ENCODE results near the gene MRPL34. TPM values are rescaled to one million over a fixed set of nuclear protein-coding genes. Genes with fewer than 3 reads are reported as not detected.
A peak's percentile ranks its signal among the peaks of the same experiment; 100 is the strongest.

Gene MRPL34
- total RNA-seq, 1 donor from 2014 or later: 60.2 TPM

DNA sequence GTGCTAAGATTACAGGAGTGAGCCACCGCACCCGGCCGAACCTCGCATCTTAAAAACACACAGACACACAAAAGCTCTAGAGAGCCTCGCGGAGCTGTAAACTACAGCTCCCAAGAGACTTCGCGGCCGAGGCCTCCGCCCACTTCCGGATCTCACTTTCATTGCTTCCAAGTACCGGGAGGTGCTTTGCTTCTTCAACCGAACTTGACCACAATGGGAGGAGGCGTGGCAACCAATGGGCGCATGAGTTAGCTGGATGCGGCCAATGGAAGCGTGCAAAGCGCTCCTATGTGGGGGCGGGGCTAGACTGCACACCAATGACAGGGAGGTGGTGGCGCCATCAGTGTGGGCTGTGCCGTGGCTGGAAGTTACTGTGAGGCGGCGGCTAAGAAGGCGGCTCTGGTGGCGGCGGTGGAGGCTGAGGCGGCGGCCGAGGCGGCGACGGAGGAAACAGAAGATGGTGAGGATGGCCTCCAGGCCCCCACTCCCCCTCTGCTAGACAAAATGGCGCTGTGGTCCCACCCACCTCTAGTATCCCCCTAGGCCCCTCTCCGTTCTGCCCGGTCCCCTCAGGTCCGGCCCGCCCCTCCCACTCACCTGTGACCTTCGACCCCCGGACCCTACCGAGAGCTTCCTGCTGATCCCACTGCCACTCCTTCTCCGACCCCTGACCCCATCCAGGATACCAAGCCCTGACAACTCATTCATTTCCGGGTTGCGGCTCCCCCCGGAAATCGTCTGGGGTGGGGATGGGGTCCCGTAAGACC lies 3.7 kb downstream of the MRPL34 start, which contains the start of gene DDA1:
DDA1 (plus strand) TSS at position 366 of the 767 bp plus-strand sequence; CDS start at position 458, 92 bp downstream.
- peak within 1 kb of the TSS; percentile 97 for H3K4me3 Mint-ChIP-seq (ENCODE audit: unreplicated experiment)

DNA sequence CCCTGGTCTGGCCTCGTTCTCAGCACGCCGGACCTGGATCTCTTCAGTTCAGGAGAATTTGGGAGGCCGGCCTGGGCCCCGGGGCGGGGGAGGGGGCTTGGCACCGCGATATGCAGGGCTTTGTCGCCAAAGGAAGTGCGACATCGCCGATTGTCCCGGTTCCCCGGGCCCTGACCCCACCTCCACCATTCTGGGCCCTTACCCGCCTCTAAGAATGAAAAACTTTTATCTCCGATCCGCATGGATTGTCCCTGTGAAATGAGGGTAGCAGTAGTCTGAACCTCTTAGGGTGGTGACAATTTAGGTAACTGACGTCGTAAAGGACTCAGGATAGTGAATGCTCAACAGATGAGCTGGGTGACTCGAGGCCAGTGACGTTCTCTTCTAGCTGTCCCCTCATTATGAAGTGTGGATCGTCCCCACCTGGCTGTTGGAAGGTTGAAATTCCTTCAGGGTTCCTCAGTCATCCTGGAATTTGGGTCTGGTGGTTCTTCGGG lies 4.3 kb downstream of the MRPL34 start:
- DNase-seq (ENCODE audit: low spot score): peak; percentile 40
- Mint-ChIP-seq H3K9me3 (ENCODE audit: unreplicated experiment) (no peaks in the 10 kb centered on the region), H3K27me3 (ENCODE audit: unreplicated experiment) (peaks cover 7% of the 10 kb centered on the region), H3K27ac (ENCODE audit: unreplicated experiment) (peak overlapping the region; percentile 96), H3K36me3 (ENCODE audit: low read depth, unreplicated experiment) (peaks cover 11% of the 10 kb centered on the region), H3K4me3 (ENCODE audit: unreplicated experiment) (peak overlapping the region; percentile 97), H3K4me1 (ENCODE audit: unreplicated experiment) (peaks cover 17% of the 10 kb centered on the region)
- TF ChIP-seq, protein P1, sequence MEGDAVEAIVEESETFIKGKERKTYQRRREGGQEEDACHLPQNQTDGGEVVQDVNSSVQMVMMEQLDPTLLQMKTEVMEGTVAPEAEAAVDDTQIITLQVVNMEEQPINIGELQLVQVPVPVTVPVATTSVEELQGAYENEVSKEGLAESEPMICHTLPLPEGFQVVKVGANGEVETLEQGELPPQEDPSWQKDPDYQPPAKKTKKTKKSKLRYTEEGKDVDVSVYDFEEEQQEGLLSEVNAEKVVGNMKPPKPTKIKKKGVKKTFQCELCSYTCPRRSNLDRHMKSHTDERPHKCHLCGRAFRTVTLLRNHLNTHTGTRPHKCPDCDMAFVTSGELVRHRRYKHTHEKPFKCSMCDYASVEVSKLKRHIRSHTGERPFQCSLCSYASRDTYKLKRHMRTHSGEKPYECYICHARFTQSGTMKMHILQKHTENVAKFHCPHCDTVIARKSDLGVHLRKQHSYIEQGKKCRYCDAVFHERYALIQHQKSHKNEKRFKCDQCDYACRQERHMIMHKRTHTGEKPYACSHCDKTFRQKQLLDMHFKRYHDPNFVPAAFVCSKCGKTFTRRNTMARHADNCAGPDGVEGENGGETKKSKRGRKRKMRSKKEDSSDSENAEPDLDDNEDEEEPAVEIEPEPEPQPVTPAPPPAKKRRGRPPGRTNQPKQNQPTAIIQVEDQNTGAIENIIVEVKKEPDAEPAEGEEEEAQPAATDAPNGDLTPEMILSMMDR (IDR thresholded peaks at IDR 0.05; ENCODE audit: unreplicated experiment): no peak

More for the DNA sequence above, 3.7 kb downstream of the MRPL34 start, which contains the start of gene DDA1:
- Mint-ChIP-seq H3K9me3 (ENCODE audit: unreplicated experiment) (no peaks in the 10 kb centered on the region), H3K36me3 (ENCODE audit: low read depth, unreplicated experiment) (peaks cover 11% of the 10 kb centered on the region), H3K27ac (ENCODE audit: unreplicated experiment) (peak within 1 kb of the TSS; percentile 96), H3K27me3 (ENCODE audit: unreplicated experiment) (peaks cover 9% of the 10 kb centered on the region), H3K4me1 (ENCODE audit: unreplicated experiment) (peaks cover 21% of the 10 kb centered on the region)
- DNase-seq (ENCODE audit: low spot score): peak; percentile 94
- TF ChIP-seq, protein P1 (IDR thresholded peaks at IDR 0.05; ENCODE audit: unreplicated experiment): no peak

DNA sequence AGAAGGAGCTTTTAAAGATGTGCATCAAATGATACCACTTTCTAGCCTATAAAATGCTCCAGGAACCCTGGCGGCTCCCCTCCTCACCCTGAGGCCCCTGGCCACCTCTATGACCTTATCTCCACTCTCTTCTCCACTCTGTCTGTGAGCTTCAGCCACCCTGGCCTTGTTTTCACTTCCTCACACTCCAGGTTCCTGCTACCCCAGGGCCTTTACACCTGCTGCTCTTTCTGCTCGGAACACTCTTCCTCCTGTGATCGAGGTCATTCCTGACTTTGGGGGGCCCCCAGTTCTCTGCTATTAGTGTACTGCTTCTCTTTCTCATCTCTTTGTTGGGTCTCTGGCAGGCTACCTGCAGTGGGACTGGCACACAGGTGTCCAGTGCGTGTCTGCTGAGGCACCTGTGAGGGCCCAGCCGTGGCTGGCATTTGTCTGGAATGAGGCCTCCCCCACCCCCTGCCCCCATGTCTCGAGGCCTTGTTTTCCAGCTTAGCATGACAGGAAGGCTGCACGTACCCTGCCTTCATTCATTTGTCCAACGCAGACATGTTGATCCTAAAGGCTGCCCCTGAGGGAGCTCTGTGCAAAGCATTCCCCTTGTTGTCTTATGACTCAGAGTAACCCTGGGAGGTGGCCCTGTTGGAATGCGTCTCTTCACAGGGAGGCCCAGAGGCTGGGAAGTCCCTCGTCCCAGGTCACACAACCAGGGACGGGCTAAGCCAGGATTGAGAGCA lies 6.0 kb downstream of the MRPL34 start:
- TF ChIP-seq, protein P1 (IDR thresholded peaks at IDR 0.05; ENCODE audit: unreplicated experiment): no peak
- no peak for DNase-seq (ENCODE audit: low spot score)
- Mint-ChIP-seq H3K27ac (ENCODE audit: unreplicated experiment) (peak overlapping the region; percentile 50), H3K4me1 (ENCODE audit: unreplicated experiment) (peaks cover 13% of the 10 kb centered on the region), H3K36me3 (ENCODE audit: low read depth, unreplicated experiment) (peaks cover 12% of the 10 kb centered on the region), H3K4me3 (ENCODE audit: unreplicated experiment) (peak overlapping the region; percentile 79), H3K9me3 (ENCODE audit: unreplicated experiment) (no peaks in the 10 kb centered on the region), H3K27me3 (ENCODE audit: unreplicated experiment) (peaks cover 11% of the 10 kb centered on the region)

DNA sequence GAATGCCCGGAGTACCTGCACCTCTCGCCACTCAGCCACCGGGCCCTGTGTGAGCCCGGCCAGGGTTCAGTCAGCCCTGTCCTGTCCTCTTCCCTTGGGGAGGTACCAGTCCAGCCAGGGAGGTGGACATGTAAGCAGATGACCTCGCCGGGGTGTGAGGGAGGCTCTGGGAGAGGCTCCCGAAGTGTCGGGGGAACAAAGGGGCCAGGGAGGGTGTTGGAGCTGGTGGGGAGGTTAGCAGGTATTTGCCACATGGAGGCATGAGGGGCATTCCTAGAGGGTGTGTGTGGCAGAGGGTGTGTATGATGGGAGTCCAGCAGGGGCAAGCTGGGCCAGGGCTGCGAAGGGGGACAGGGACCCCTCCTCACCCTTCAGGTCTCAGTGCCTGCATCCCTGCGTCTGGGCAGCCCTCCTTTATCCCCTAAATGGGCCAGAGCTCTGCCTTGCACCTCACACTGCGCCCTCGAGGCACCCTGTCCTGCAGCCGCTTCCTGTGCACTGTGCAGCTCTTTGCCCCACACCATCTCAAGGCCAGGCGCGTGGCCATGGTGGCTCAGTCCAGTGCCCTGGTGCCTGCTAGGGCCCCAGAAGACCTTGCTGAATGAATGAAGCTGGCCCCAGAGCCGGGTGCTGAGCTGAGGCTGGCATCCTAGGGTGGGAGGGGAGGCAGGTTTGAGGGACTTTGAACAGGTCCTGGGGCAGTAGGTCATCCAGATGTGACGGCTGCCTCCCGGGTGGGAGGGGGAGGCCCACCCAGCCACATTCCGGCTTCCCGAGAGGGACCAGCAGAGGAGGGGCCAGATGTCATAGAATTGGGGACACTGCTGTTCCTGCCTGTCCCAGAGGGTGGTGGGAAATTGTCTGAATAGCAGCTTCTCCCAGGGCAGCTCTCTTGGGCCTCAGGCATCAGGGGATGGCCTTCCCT lies 6.8 kb downstream of the MRPL34 start:
- H3K4me3 Mint-ChIP-seq (ENCODE audit: unreplicated experiment): no peak overlapping the region

More for the DNA sequence above, 6.8 kb downstream of the MRPL34 start:
- Mint-ChIP-seq H3K36me3 (ENCODE audit: low read depth, unreplicated experiment) (peaks cover 12% of the 10 kb centered on the region), H3K27ac (ENCODE audit: unreplicated experiment) (no peak overlapping the region), H3K9me3 (ENCODE audit: unreplicated experiment) (no peaks in the 10 kb centered on the region), H3K4me1 (ENCODE audit: unreplicated experiment) (peaks cover 13% of the 10 kb centered on the region), H3K27me3 (ENCODE audit: unreplicated experiment) (peaks cover 11% of the 10 kb centered on the region)
- DNase-seq (ENCODE audit: low spot score): no peak
- TF ChIP-seq, protein P1 (IDR thresholded peaks at IDR 0.05; ENCODE audit: unreplicated experiment): no peak
